Suppressor macrophage (primary cell): ENCODE measurements around the gene PDCD10.

Experiments used
- DNase-seq, 4 experiments: peaks; one replicate each; pipeline ENCODE4 v3.0.0-alpha.2; 2020 to 2022

Gene PDCD10

DNA sequence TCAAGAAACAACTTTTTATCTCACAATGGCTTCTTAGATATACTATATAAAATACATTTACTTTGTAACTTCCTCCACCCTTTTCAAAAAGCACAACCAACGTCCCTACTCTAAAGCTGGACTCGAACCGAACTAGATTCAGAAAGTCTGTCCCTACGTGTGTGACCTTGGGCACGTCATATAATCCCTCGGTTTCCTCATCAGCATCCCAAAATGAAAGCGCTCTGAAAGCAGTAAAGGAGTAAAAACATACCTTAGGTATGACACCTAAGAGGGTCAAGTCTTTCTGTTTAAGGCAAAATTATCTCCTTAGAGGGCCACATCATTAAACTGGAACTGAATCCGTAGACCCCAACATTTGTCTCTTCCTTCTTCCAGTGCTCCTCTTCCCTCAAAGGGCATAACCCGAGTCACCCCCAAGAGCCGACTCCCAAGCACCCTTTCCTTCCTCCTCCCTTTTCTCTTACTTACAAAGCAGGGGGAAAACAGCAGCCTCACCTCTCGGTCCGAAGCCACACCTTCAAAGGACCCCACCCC, 663 bp downstream of the PDCD10 start:
- peak in 3 of 4 experiments; percentile 25 to 41 (median 38) for DNase-seq

DNA sequence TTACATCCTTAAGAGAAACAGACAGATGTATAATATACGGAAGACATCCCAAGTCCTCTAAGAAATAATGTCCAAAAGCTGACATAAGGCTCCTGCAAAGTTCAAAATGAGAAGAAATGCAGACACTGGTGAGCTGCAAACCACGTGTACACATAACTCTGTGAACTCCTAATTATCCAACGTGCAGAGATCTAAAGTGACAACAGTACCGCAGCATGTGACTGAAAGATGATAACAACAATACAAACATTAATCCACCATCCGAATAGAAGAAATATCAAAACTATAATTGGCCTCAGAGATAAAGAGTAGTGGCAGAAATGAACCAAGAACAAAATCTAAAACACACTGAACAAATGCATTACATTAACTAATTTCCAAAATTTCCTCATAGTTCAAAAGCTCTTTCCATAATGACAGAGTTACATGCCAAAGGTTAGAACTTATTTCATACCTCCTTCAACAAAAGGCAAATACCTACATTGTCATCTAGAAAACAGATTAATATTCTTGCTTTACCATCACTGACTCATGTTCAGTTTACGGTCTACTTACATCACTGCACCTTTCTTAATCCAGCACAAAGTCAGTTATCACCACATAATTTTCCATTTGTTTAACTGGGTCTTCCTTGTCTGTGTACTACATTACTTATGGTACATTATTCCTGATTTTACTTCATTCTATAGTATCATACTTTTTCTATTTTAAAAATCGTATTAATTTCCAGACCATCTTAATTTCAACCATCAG, 2.2 kb downstream of the PDCD10 start:
- DNase-seq: no peak

DNA sequence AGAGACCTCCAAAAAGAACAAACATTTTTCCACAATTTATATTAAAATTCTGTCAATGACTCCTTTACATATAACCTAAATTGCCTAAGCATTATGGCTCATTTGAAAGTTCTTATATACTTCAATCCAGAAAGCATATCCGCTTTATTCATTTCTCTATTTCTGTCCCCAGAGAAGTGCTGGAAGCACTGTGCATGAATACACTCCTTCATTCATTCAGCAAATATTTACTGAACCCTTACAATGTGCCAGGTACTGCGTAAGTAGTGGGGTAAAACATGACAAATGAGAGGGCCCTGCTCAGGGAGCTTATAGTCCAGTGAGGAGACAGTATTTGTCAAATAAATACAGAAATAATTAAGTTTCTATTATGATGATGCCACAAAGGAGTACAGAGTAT, 3.3 kb downstream of the PDCD10 start:
- DNase-seq: no peak

DNA sequence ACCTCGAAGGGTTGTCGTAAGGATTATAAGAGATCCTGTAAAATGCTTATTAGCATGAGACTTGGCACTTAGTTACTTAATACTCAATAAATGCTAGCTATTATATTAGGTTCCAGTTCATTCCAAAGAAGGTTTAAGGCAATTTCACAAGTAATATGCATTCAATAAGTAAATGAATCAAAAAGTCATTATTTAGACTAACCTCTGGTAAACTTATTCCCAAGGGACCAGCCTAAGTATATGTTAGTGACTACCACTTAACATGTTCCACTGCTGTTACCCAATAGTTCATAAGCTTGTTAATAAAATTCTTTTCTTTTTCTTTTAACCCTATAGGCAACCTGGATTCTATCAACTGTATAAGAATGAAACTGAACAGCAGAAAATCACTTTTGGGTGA, 5.1 kb downstream of the PDCD10 start:
- no peak for DNase-seq

DNA sequence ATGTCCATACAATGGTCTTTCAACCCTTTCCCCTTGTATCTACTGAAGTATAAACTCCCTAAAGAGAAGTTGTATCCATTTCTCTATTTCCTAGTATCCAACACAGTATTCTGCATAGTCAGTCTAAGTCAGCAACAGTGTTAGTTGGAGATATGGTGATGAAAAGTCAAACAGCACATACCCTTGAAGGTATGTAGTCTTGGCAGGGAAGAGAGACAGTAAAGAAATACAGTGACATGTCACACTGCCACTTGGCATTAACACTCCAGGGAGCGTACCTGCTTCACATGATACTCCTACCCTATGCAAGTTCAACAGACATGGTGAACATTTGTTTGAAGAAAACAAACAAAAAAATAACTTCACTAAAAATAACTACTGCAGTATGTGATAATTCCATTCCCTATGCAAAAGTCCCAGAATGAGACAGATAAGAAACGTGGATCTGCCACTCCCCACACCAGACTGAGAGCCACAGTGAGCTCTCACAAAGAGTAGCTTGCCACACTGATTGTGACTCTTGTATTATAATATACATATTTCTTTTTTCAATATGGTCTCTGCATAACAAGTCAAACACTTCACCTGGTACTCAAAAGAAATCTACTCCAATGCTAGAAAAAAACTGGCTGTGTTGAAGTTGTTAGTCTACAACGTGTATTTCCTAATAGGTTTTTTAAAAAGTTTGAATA, 5.9 kb downstream of the PDCD10 start:
- DNase-seq: no peak

DNA sequence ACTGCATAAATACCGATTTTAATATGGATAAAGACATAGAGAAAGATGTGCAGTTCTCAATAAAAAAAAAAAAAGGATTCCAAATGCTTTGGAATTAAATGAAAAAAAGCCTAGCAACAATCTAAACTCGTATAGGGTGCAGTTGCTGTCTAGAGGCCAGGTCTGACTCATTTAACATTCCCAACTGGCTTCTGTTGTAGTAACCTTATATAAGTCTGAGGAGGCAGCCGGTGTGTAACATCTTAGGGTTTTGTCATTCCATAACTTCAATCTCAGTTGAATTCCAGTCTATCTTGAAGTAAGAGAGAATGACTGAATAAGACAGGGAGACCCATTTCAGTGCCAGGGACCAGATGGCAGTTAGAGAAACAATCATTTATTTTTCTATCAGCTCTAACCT, 6.5 kb downstream of the PDCD10 start:
- no peak for DNase-seq

DNA sequence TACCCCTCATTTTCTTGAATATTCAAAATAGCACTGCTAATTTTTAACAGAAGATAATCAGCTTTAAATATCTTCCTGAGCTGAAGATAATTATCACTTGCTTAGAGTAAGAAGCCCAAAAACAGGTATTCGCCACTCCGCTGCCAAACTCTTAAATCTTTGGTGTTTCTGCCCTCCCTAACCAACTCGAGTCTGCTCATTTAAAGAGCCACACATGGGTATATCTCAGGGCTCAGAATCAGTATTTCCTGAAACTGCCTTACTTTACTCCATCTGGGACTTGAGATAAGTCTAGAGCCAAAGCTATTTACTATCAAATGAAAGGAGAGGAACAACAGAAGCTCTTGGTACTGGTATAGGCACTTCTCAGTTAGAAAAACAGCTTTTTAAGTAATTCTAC, 10.8 kb downstream of the PDCD10 start:
- DNase-seq: no peak

DNA sequence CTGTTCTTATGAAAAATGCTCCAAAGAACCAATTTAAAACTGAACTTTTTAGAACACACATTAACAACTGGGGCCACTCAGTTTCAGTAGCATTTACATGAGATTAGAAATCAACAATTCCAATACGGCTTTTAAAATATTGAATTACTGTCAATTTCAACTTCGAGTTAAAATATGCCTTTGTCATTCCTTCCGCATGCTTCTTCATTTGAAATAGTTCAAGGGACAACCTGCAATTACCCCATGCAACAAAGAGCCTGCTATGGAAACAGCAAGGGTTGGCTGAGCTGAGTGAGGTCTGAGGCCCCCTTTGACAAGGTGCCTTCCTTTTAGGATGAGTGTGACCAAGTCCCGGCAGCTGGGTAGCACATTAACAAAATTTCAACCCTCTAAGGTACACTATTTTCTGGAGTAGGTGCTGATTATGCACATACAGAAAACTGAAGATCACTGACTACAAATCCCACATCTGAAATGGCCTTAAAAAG, 11.6 kb downstream of the PDCD10 start:
- DNase-seq: no peak

DNA sequence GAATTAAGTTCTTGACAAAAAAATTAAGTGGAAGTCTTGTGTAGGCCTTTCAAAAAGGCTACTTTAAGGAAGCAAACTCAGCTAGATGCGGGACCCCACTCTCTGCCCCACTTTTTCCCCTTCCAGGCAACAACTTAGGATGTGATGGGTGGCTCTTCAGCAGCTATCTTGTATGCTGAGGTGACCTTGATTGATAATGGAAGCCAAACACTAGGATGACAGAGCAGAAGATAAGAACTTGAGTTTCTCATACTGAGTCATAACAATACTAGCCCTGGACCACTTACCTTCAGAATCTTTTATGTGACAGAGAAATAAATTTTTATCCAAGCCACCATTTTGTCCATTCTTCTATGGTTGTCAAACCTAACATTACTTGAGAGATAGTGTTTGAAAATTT, 16.1 kb downstream of the PDCD10 start:
- no peak for DNase-seq

DNA sequence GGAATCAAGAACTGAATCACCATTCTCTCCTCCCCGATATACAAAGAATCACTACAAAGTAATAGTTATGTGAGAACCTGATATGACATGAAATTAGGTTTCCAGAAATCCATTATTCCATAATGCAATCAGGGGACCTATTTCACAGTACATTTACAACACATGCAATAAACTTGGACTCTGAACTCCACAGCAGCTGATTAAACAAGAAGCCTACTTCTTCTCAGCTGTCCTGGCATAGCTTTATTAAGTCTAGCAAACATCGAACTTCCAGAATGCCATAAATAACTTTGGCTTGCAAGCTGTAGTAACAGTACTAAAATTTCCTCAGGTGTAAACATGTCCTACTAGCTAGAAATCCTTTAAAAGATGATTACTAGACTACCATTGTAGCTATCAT, 17.8 kb downstream of the PDCD10 start:
- DNase-seq: no peak

DNA sequence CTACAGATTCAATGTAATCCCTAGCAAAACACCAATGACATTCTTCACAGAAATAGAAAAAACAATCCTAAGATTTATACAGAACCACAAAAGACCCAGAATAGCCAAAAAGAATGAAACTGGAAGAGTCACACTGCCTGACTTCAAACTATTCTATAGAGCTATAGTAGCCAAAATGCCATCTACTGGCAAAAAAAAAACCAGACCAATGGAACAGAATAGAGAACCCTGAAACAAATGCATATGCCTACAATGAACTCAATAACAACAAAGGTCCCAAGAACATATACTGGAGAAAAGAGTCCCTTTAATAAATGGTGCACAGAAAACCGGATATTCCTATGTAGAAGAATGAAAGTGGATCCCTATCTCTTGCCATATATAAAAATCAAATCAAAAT, 19.8 kb downstream of the PDCD10 start:
- no peak for DNase-seq

DNA sequence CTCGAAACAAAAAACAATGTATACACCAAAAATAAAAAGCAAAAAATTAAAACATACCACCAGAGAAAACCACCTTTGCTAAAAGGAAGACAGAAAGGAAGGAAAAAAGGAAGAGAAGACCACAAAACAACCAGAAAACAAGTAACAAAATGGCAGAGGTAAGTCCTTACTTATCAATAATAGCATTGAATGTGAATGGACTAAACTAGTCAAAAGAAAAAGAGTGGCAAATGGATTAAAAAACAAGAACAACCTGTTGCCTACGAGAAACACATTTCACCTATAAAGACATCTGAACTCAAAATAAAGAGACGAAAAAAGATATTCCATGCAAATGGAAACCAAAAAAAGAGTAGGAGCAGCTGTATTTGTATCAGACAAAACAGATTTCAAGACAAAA, 22.2 kb downstream of the PDCD10 start:
- no peak for DNase-seq

DNA sequence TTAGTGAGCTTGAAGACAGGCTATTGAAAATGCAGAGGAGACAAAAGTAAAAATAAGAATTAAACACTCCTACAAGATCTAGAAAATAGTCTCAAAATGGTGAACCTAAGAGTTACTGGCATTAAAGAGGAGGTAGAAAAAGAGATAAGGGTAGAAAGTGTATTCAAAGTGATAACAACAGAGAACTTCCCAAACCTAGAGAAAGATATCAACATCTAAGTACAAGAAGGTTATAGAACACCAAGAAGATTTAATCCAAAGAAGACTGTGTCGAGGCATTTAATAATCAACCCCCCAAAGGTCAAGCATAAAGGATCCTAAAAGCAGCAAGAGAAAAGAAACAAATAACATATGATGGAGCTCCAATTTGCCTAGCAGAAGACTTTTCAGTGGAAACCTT, 23.3 kb downstream of the PDCD10 start:
- DNase-seq: no peak

DNA sequence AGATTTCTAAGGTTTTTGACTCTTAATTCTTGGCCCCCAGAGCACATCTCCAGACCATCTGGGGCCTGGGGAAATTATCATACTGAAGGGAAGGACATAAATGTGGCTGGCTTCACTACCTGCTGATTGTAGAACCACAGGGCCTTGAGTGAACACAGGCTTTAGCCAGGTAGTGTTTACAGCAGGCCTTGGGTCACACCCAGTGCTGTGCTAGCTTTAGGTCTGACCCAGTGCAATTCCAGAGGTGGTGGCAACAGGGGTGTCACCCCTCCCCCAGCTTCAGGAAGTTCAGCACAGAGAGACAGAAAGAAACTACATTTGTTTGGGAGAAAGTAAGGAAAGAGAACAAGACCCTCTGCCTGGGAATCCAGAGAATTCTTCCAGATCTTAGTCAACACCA, 24.1 kb downstream of the PDCD10 start:
- no peak for DNase-seq

DNA sequence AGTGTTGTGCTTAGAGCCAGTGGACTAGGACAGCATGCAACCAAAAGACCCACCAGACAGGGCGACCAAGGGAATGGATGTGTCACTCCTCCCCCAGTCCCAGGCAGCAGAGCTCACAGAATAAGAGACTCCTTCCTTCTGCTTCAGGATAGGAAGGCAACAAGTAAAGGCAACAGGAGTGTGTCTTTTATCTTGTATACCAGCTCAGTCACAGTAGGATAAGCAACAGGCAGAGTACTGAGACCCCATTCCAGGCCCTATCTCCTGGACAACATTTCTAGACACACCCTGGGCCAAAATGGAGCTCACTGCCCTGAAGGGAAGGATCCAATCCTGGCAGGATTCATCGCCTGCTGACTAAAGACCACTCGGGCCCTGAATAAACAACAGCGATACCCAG, 25.0 kb downstream of the PDCD10 start:
- DNase-seq: no peak

DNA sequence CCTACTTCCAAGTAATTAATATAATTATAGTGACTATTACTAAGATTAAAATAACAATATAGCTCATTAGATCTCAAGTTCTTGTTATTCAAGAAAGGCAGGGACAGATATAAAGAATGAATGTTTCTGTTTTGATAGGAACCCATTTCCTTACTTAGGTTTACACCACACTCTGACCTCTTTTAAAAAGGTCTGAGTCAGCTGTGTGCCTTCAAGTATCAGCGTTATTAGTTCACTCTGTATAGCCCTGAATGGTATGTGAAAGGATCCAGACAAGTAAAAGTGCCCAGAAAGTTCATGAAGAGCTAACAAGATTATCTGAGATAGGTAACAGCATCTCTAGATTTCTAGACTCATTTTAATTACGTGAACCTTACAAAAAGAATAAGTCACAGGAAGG, 28.9 kb downstream of the PDCD10 start:
- no peak for DNase-seq

DNA sequence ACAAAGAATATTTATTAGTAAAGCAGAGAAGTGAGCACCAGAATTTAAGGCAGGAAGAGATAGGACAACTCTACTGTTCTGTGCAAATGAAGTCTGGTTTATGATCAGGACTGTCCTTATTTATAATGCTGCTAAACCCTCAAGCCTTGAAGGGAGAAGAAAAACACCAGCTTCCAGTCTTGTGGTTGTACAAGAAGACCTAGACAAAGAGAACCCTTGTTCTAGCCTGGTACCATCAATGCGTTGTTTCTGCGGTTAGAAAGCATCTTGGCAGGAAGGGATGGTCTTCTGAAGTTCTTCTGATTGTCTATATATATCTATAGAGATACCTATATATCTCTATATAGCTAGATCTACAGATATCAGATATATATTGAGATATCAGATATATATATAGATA, 33.8 kb downstream of the PDCD10 start:
- DNase-seq: no peak

DNA sequence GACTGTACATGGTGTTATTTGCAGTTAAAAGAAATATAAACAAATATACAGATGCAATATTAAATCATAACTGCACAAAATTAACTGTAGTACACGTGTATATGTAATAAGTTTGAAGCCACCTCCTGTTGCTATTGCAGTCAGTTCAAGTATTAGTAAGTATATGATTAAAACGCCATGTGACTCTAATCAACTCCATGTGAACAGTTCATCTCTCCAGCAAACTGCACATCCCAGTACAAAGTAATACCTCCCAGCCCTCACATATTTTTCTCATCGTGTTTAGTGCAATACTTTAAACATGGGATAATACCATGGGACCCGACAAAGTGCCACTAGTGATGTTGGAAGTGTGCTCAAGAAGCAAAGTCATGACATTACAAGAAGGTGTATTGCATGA, 34.6 kb downstream of the PDCD10 start:
- DNase-seq: no peak

DNA sequence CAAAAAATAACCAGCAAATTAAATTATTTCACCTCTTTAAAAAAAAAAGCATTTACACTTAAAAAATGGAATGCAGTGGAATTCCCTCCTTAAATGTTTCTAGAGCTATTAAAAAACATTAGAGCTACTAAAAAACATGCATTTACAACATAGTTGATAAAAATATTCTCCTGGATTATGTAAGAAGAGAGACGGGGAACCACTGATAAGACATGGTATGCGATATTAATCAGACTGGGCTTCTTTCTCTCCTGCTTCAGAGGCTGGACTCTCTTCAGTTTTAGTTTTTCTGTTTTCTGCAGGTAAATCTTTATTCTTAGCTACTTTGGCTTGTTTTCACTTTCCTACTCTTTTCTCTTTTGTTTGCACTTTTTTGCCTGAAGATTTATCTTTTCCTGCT, 40.6 kb downstream of the PDCD10 start:
- no peak for DNase-seq

DNA sequence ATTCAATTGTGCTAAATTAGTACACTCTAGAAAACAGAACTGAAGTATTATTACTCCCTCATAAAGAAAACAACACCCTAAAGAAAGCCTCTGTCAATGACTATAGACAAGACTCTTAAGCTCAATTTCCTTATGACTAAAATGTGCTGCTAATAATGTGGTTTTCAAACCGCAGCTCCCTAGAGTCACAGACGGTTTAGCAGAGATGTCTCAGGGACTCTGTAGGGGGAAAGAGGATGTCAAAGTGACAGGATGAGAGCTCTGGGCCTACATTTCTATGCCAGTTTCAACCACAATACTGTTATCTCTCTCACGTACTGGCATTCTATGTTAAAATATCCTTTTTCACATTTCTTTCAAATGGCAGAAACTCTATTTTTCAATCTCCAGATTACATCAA, 43.3 kb downstream of the PDCD10 start:
- no peak for DNase-seq

DNA sequence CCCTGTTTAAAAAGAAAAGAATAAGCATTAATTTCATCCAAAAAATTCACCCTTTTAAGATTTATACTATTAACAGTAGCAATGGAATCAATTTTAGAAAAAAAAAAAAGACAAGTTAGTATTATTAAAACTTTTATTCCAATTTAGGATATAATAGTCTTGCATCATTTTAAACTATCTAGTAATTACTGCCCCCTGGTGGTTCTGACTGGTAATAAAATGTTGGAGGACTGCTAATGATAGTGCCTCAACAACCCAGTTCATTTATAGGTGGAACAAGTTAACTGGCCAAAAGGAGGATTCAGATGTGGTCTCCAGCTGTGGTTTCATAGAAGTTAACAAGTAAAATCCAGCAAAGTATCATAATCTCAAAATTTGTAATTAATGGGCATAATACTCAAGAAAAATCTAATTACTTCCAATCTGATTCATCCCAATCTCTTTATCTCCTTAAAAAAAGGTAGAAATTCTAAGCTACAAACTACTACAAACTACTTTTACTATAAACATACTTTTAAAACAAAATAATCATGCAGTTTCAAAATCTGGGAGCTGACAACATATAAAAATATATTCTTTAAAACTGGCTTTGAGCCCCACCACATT, 50.2 kb downstream of the PDCD10 start:
- DNase-seq: peak; percentile 65 to 93 (median 82)

DNA sequence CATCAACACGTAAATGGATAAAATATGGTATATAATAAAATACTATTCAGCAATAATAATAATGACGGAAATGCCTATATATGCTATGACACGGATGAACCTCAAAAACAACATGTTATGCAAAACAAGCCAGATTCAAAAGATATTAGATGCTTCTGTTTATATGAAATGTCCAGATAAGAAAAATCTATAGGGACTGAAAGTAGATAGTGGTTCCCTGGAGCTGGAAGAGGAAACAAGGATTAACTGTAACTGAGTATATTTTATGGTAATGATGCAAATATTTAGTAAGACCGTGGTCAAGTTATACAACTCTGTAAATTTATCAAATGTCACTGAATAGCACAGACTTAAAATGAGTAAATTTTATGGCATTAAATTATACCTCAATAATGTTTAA, 55.2 kb downstream of the PDCD10 start:
- no peak for DNase-seq

DNA sequence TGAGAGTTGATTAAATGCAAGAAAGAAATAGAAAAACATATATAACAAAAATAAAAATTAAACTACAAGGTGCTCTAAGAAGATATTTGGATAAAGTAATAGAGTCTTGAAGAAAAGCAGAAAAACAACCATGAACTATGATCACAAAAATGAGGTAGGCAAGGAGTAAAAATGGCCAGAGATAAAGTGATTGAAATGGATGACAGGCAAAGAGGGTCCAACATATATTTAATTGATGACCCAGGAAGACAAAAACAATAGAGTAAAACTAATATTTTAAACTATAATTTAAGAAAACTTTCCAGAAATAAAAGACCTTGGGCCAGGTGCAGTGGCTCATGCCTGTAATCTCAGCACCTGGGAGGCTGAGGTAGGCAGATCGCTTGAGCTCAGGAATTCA, 58.8 kb downstream of the PDCD10 start:
- no peak for DNase-seq

DNA sequence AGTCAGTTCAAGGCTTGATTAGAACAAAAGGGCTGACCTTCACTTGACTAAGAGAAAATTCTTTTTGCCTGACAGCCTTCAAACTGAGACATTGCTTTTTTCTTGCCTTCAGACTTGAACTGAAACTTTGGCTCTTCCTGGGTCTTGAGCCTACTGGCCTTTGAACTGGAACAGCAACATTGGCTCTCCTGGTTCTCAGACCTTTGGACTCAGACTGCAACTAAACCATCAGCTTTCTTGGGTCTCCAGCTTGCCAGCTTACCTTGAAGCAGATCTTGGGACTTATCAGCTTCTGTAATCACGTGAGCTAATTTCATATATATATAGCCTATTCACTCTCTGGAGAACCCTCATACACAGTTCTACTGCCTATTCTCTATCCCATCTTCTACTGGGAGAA, 61.5 kb downstream of the PDCD10 start:
- DNase-seq: no peak
